Psoas muscle (tissue), 8 donors: ENCODE measurements around the gene SLC22A23. TPM values are rescaled to one million over a fixed set of nuclear protein-coding genes. Genes with fewer than 3 reads are reported as not detected.

ENCODE experiments used
- ATAC-seq, 4 donors: fragments of 200-7000 bp; cut with Tn5 transposase; one replicate each; pipeline ENCODE4 v1.9.1; 2020; ENCODE audit warnings: moderate library complexity in 3 of 4, mild to moderate bottlenecking in 2 of 4
- DNase-seq, 2 donors: peaks; one replicate each; pipeline ENCODE4 v3.0.0-alpha.2; 2020
- H3K27ac ChIP-seq: fragments of 200-600 bp; one replicate; pipeline ENCODE4 v1.8.0; 2022
- H3K27me3 ChIP-seq, 3 donors: fragments of 200-600 bp in 1 of 3; one replicate each; pipeline versions ENCODE4 v1.6.1 to v1.8.0; 2013 to 2022; ENCODE audit warnings: low read length in 2 of 3, mild to moderate bottlenecking in 2 of 3, moderate library complexity in 1 of 3; ENCODE audit not compliant: insufficient read depth in 3 of 3
- H3K36me3 ChIP-seq, 2 donors: fragments of 200-600 bp in 1 of 2; one replicate each; pipeline versions ENCODE4 v1.6.1 to v1.8.0; 2013 to 2022; ENCODE audit warnings: low read depth in 1 of 2, mild to moderate bottlenecking in 1 of 2, moderate library complexity in 1 of 2; ENCODE audit not compliant: insufficient read depth in 1 of 2
- H3K4me1 ChIP-seq: fragments of 200-600 bp; one replicate; pipeline ENCODE4 v1.8.0; 2022
- H3K4me3 ChIP-seq: fragments of 200-600 bp; one replicate; pipeline ENCODE4 v1.8.0; 2022; ENCODE audit warnings: mild to moderate bottlenecking
- H3K9me3 ChIP-seq: fragments of 200-600 bp; one replicate; pipeline ENCODE4 v1.8.0; 2022
- CTCF ChIP-seq: fragments of 200-600 bp; IDR thresholded peaks from one replicate; pipeline ENCODE4 v1.8.0; 2022; ENCODE audit warnings: antibody characterized with exemption
- WGBS, 3 donors: extraction: QIAGEN DNeasy Blood & Tissue Kit; methylation state at CpG; one replicate each; pipeline versions ENCODE4 v1.1.6 to v1.1.7; 2013; 5-methylcytosine and 5-hydroxymethylcytosine counted together
- intact Hi-C, 2 donors: fragments of 100-400 bp; cut with DNase I; formaldehyde crosslinking; loops; one replicate each; pipeline versions ENCODE4 v1.11.0 to v1.14.2; 2022
- polyA plus RNA-seq, 3 donors: library from polyadenylated mRNA; stranded (reverse); fragments of 200-250 nt; gene quantifications; one replicate each; pipeline ENCODE4 v1.2.3, GENCODE V29; 2013
- total RNA-seq, 4 donors: library from RNA; stranded (reverse); fragmentation: NEBNext Ultra II Directional in 2 of 4; extraction: Animal tissue kit (Norgen Biotek cat#: 25700) in 2 of 4; gene quantifications; one replicate each; pipeline versions ENCODE4 v1.2.1 to v1.2.4, GENCODE V29; 2021 to 2023
- donor health status: healthy with polysubstance abuse.
- donor health status: DM: no; HTN: no; CAD: no; lungs with moderate emphysema.
- donor health status: Bipolar disorder and iron deficiency.
- donor health status: healthy.
- donor health status: DM: yes; HTN: yes; CAD: no.
- donor health status: DM: no; HTN: no; CAD: no.
- donor health status: DM: no; HTN: no; CAD: no.
- donor health status: DM: yes; HTN: yes; CAD: no.

SLC22A23 gene
- total and polyA plus RNA-seq, 7 donors = 4.6 to 13.7 (median 8.7) TPM

- no peak for DNase-seq
- Histone ChIP-seq H3K36me3 (no peaks in the 10 kb centered on the region), H3K4me3 (no peak overlapping the region), H3K27ac (peak overlapping the region; percentile 61), H3K9me3 (no peaks in the 10 kb centered on the region), H3K27me3 (no peaks in the 10 kb centered on the region), H3K4me1 (peaks cover 27% of the 10 kb centered on the region)
- 79 to 88% (median 83%) methylated on average over 21 of the region's 21 CpGs for WGBS, 3 donors
- intact Hi-C loops = no loop called here
- TF ChIP-seq CTCF = no peak
- no peak for ATAC-seq
Measured at GRCh38 chr6:3323696-3324261, 133.1 kb downstream of the SLC22A23 start.

- Histone ChIP-seq H3K36me3 (no peaks in the 10 kb centered on the region), H3K4me1 (peaks cover 24% of the 10 kb centered on the region), H3K27ac (no peak overlapping the region), H3K27me3 (no peaks in the 10 kb centered on the region), H3K4me3 (no peak overlapping the region), H3K9me3 (no peaks in the 10 kb centered on the region)
- 88 to 95% (median 88%) methylated on average over 3 of the region's 3 CpGs for WGBS, 3 donors
- intact Hi-C loops = no loop called here
- DNase-seq = no peak
- no peak for TF ChIP-seq CTCF
- ATAC-seq = no peak
Measured at GRCh38 chr6:3323148-3323547, 133.7 kb downstream of the SLC22A23 start.

- intact Hi-C loops = no loop called here
- H3K27me3 ChIP-seq = no peaks in the 10 kb centered on the region
- DNase-seq (no peak), ATAC-seq (no peak)
- 79 to 88% (median 82%) methylated on average over 14 of the region's 14 CpGs for WGBS, 3 donors
- no peak overlapping the region for H3K27ac ChIP-seq
- no peaks in the 10 kb centered on the region for H3K9me3 ChIP-seq
- TF ChIP-seq CTCF = no peak
- no peak overlapping the region for H3K4me3 ChIP-seq
- H3K36me3 ChIP-seq = no peaks in the 10 kb centered on the region
- peaks cover 22% of the 10 kb centered on the region for H3K4me1 ChIP-seq
Measured at GRCh38 chr6:3322366-3322890, 134.4 kb downstream of the SLC22A23 start.

GRCh38 chr6:3321875-3322274 lies 135.0 kb downstream of the SLC22A23 start:
- no peaks in the 10 kb centered on the region for H3K9me3 ChIP-seq
- no peak overlapping the region for H3K4me3 ChIP-seq
- no peaks in the 10 kb centered on the region for H3K36me3 ChIP-seq
- no peak for TF ChIP-seq CTCF
- WGBS, 3 donors = 83 to 94% (median 92%) methylated on average over 8 of the region's 8 CpGs
- H3K27me3 ChIP-seq = no peaks in the 10 kb centered on the region
- DNase-seq (no peak), ATAC-seq (no peak)
- H3K4me1 ChIP-seq = peaks cover 22% of the 10 kb centered on the region
- intact Hi-C loops = no loop called here
- H3K27ac ChIP-seq = no peak overlapping the region

GRCh38 chr6:3321042-3321441 lies 135.8 kb downstream of the SLC22A23 start:
- DNase-seq (no peak), ATAC-seq (no peak)
- Histone ChIP-seq H3K27ac (no peak overlapping the region), H3K9me3 (no peaks in the 10 kb centered on the region), H3K36me3 (no peaks in the 10 kb centered on the region), H3K4me3 (no peak overlapping the region), H3K27me3 (no peaks in the 10 kb centered on the region), H3K4me1 (peaks cover 22% of the 10 kb centered on the region)
- WGBS, 3 donors = 88 to 95% (median 94%) methylated on average over 11 of the region's 11 CpGs
- intact Hi-C loops = no loop called here
- TF ChIP-seq CTCF = no peak
